ENCODE data around the gene RPTOR.
"Not testable (repeated sequence)": the region's sequence is repeated elsewhere in the genome, so short reads cannot be mapped to it uniquely, and the experiment has no call there.

Gene RPTOR

GRCh38 chr17:80614332-80615047 is 69.9 kb downstream of the RPTOR start:
- no peak overlapping the region for H3K4me3 ChIP-seq (ENCODE audit: low read depth, low read length)

DNA sequence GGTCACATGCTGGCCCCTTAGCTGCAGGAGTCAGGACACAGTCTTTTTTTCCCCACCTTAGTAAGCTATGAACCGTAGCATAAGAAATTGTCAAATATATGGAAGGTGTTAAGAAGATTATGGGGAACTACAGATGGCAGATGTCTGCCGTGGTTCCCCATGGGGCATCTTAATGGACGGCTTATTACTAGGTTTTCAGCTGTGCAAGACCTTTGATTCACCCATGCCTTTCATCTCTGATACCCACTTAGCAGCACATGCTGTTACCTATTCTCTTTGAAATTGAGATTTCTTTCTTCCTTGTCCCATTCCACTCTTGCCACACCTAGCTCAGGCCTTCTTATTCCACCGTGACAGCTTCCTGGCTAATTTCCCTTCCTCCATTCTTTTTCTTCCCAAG is 70.7 kb downstream of the RPTOR start:
- no peak overlapping the region for H3K4me3 ChIP-seq (ENCODE audit: low read depth, low read length)

DNA sequence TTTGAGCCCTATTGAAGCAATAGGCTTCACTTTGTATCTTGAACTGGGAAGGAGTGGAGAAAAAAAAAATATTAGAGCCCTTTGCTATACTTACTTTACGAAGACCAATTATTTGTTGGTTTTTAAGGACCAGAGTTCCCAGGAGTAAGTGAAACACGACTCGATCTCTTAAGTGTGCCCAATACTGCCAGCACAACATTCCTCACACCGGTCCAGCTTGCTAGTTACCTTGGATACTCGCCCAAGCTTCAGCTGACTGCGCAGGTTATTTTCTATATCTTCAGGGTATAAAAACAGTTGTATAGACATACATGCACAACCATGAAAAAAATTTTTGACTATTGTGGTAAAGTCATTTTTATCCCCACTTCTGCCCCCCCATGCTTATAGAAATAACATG is 72.1 kb downstream of the RPTOR start:
- no peak overlapping the region for H3K4me3 ChIP-seq (ENCODE audit: low read depth, low read length)

DNA sequence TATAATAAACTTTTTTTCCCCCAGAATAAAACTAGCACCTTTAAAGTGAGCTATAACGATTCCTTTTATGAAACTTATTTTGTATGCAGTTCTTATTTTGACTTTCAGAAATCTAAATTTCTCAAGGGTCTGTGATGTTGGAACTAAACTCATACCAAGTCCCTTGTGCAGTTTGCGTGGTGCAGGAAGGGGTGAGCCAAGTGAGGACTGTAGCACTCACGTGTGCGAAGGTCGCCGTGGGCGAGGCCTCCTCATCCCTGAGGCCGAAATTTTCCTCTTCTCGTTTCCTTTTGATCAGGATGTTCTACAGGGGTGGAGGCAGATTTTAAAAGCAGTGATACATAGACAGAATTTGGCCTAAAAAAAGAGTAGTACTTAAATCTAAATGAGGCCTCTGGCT is 73.7 kb downstream of the RPTOR start:
- no peak overlapping the region for H3K4me3 ChIP-seq (ENCODE audit: low read depth, low read length)

DNA sequence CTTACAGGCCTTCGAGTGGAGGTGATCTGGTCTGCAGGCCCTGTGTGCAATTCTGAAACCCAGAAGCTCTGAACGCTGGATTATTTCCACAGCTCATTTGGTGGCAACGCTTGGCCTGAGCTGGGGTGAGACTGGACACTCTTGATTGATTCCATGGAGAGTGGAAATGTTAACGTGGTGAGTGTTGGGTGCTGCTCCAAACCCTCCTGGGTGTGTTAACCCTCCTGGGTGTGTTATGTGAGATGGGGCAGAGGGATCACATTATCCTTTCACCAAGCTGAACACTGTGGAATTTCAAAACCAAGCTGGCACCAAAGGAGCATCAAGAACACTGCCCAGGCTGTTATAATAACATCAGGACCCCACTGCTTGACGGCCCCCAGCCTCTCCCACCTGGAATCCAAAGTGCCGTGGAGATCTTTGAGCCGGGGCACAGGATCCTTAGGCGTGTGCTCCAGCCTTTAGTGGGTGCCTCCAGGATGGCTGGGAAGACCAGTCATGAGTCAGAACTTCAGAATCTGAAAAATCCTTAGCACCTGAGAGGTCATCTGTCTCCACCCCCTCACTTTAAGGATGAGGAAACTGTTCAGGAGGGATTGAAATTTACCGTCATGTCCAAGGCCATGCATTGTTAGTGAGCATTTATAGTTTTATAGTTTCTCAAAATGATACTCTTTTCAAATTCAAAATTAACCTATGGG is 75.0 kb downstream of the RPTOR start:
- no peak overlapping the region for H3K4me3 ChIP-seq (ENCODE audit: low read depth, low read length)

- H3K4me3 ChIP-seq (ENCODE audit: low read depth, low read length): no peak overlapping the region
Observed at GRCh38 chr17:80621335-80621996, 76.8 kb downstream of the RPTOR start.

GRCh38 chr17:80621997-80622357 is 77.3 kb downstream of the RPTOR start:
- H3K4me3 ChIP-seq (ENCODE audit: low read depth, low read length): no peak overlapping the region

- H3K4me3 ChIP-seq (ENCODE audit: low read depth, low read length): no peak overlapping the region
Observed at GRCh38 chr17:80624864-80625263, 80.2 kb downstream of the RPTOR start.

- no peak overlapping the region for H3K4me3 ChIP-seq (ENCODE audit: low read depth, low read length)
Observed at GRCh38 chr17:80625627-80626026, 81.0 kb downstream of the RPTOR start.

DNA sequence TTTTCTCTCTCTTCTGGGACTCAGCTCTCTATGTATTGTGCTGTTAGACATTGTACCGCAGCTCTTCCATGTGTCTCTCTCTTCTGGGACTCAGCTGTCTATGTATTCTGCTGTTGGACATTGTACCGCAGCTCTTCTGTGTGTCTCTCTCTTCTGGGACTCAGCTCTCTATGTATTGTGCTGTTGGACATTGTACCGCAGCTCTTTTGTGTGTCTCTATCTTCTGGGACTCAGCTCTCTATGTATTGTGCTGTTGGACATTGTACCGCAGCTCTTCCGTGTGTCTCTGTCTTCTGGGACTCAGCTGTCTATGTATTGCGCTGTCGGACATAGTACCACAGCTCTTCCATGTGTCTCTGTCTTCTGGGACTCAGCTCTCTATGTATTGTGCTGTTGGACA is 84.2 kb downstream of the RPTOR start:
- not testable (repeated sequence) for H3K4me3 ChIP-seq (ENCODE audit: low read depth, low read length)

DNA sequence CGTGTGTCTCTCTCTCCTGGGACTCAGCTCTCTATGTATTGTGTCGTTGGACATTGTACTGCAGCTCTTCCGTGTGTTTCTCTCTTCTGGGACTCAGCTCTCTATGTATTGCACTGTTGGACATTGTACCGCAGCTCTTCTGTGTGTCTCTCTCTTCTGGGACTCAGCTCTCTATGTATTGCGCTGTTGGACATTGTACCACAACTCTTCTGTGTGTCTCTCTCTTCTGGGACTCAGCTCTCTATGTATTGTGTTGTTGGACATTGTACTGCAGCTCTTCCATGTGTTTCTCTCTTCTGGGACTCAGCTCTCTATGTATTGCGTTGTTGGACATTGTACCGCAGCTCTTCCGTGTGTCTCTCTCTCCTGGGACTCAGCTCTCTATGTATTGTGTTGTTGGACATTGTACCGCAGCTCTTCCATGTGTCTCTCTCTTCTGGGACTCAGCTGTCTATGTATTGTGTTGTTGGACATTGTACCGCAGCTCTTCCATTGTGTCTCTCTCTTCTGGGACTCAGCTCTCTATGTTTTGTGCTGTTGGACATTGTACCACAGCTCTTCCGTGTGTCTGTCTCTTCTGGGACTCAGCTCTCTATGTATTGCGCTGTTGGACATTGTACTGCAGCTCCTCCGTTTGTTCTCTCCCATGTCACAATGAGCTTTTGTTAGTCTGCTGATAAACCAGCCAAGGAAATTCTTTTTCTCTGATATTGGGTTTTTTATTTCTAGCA is 84.8 kb downstream of the RPTOR start:
- no peak overlapping the region for H3K4me3 ChIP-seq (ENCODE audit: low read depth, low read length)

- H3K4me3 ChIP-seq (ENCODE audit: low read depth, low read length): no peak overlapping the region
Observed at GRCh38 chr17:80630560-80631120, 86.0 kb downstream of the RPTOR start.

- no peak overlapping the region for H3K4me3 ChIP-seq (ENCODE audit: low read depth, low read length)
Observed at GRCh38 chr17:80631142-80632045, 86.8 kb downstream of the RPTOR start.

DNA sequence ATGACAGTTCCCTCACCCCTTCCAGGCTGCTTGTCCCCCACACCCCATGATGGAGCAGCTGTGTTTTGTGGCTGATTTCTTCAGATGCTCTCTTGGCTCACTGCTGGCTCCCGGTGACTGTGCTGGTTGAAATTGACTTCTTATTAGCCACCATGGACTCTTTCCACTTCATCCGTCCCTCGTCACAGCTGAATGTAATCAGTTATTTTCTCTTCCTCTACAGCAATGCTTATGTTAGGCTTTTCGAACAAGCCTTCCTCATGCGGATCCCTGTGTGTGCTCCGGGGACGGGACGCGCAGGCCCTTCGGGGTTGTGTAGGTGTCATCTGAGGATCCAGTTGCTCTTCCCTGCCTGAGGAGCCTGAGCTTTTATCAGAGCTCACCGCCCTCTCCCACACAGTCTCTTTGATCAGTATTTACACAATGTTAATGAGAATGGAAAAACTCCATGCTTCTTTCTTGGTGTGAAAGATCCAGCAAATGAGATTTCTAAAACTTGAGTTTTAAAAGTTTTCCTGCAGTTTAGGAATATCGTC is 87.5 kb downstream of the RPTOR start:
- H3K4me3 ChIP-seq (ENCODE audit: low read depth, low read length): no peak overlapping the region

GRCh38 chr17:80633207-80633606 is 88.6 kb downstream of the RPTOR start:
- no peak overlapping the region for H3K4me3 ChIP-seq (ENCODE audit: low read depth, low read length)

- H3K4me3 ChIP-seq (ENCODE audit: low read depth, low read length): no peak overlapping the region
Observed at GRCh38 chr17:80633994-80634566, 89.4 kb downstream of the RPTOR start.

- no peak overlapping the region for H3K4me3 ChIP-seq (ENCODE audit: low read depth, low read length)
Observed at GRCh38 chr17:80636361-80637018, 91.9 kb downstream of the RPTOR start.

GRCh38 chr17:80637048-80637781 is 92.6 kb downstream of the RPTOR start:
- no peak overlapping the region for H3K4me3 ChIP-seq (ENCODE audit: low read depth, low read length)
